RWPE2 (cell line): ENCODE results near the gene HLA-DQB1.
"Not testable (repeated sequence)": the region's sequence is repeated elsewhere in the genome, so short reads cannot be mapped to it uniquely, and the experiment has no call there.

Source experiments
- ATAC-seq: fragments of 200-7000 bp; cut with Tn5 transposase; 3 replicates; pipeline ENCODE4 v1.9.1; 2021; ENCODE audit warnings: low read depth
- DNase-seq: peaks from one replicate; pipeline ENCODE4 v3.0.0-alpha.2; 2020; ENCODE audit warnings: low spot score
- H3K27ac ChIP-seq: fragments of 450-650 bp; 2 replicates; pipeline ENCODE4 v1.5.1; 2017; ENCODE audit warnings: mild to moderate bottlenecking; ENCODE audit not compliant: poor library complexity, severe bottlenecking
- H3K27me3 ChIP-seq: fragments of 250-450 bp; sonication (Bioruptor Pico); 2 replicates; pipeline ENCODE4 v1.5.1; 2021; ENCODE audit warnings: mild to moderate bottlenecking, moderate library complexity; ENCODE audit not compliant: insufficient read depth, poor library complexity, severe bottlenecking
- H3K36me3 ChIP-seq: fragments of 250-450 bp; sonication (Bioruptor Pico); 2 replicates; pipeline ENCODE4 v1.5.1; 2020; ENCODE audit warnings: low read depth, mild to moderate bottlenecking, moderate library complexity
- H3K4me1 ChIP-seq: fragments of 250-450 bp; sonication (Bioruptor Pico); 2 replicates; pipeline ENCODE4 v1.5.1; 2021; ENCODE audit warnings: mild to moderate bottlenecking, moderate library complexity; ENCODE audit not compliant: insufficient read depth, poor library complexity, severe bottlenecking
- H3K4me3 ChIP-seq: fragments of 250-450 bp; sonication (Bioruptor Pico); 2 replicates; pipeline ENCODE4 v1.5.1; 2021; ENCODE audit warnings: mild to moderate bottlenecking, moderate library complexity; ENCODE audit not compliant: severe bottlenecking
- H3K9me3 ChIP-seq: fragments of 250-450 bp; sonication (Bioruptor Pico); 2 replicates; pipeline ENCODE4 v1.5.1; 2021; ENCODE audit warnings: mild to moderate bottlenecking, moderate library complexity; ENCODE audit not compliant: severe bottlenecking
- CTCF ChIP-seq: fragments of 450-650 bp; IDR thresholded peaks from one replicate; pipeline ENCODE4 v1.5.1; 2017; ENCODE audit warnings: mild to moderate bottlenecking, moderate library complexity; ENCODE audit not compliant: poor library complexity, severe bottlenecking

HLA-DQB1 gene

GRCh38 chr6:32655203-32655710 is 11.2 kb downstream of the HLA-DQB1 start:
- no peak for DNase-seq
- Histone ChIP-seq H3K27ac (no peak overlapping the region), H3K4me1 (no peaks in the 10 kb centered on the region), H3K4me3 (no peak overlapping the region), H3K36me3 (no peaks in the 10 kb centered on the region), H3K9me3 (no peaks in the 10 kb centered on the region), H3K27me3 (no peaks in the 10 kb centered on the region)
- no peak for TF ChIP-seq CTCF
- no peak for ATAC-seq

GRCh38 chr6:32645047-32645703 is 21.3 kb downstream of the HLA-DQB1 start:
- no peaks in the 10 kb centered on the region for H3K9me3 ChIP-seq
- H3K27me3 ChIP-seq = no peaks in the 10 kb centered on the region
- no peaks in the 10 kb centered on the region for H3K4me1 ChIP-seq
- ATAC-seq (no peak), DNase-seq (no peak)
- TF ChIP-seq CTCF = no peak
- no peaks in the 10 kb centered on the region for H3K36me3 ChIP-seq
- no peak overlapping the region for H3K4me3 ChIP-seq
- no peak overlapping the region for H3K27ac ChIP-seq

DNA sequence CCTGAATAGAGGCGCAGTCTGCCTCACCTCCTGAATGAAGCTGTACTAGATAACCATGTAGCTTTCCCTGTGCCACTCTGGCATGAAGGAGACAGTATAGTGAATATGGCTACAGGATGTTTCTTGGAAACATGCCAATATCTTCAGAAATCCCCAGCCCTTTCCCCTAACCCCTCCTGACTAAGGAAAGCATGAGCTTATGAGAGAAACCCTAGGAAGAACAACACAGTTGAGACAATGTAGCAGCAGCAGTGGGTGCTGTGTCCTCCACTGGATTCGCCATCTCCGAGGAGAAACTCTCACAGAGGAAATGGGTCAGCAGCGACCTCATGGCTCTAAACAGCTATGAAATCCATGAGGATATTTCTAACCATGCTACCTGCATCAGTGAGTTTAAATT is 22.6 kb downstream of the HLA-DQB1 start:
- DNase-seq (no peak), ATAC-seq (no peak)
- Histone ChIP-seq H3K9me3 (no peaks in the 10 kb centered on the region), H3K27ac (no peak overlapping the region), H3K36me3 (no peaks in the 10 kb centered on the region), H3K4me1 (no peaks in the 10 kb centered on the region), H3K27me3 (no peaks in the 10 kb centered on the region), H3K4me3 (no peak overlapping the region)
- no peak for TF ChIP-seq CTCF

- no peak overlapping the region for H3K4me3 ChIP-seq
- no peaks in the 10 kb centered on the region for H3K36me3 ChIP-seq
- H3K4me1 ChIP-seq = no peaks in the 10 kb centered on the region
- H3K9me3 ChIP-seq = no peaks in the 10 kb centered on the region
- H3K27me3 ChIP-seq = no peaks in the 10 kb centered on the region
- no peak overlapping the region for H3K27ac ChIP-seq
- ATAC-seq (no peak), DNase-seq (no peak)
- no peak for TF ChIP-seq CTCF
These were observed 23.7 kb downstream of the HLA-DQB1 start for GRCh38 chr6:32642720-32643106.

GRCh38 chr6:32641785-32642719 is 24.4 kb downstream of the HLA-DQB1 start:
- not testable (repeated sequence) for DNase-seq, H3K4me3 ChIP-seq, H3K9me3 ChIP-seq, H3K27ac ChIP-seq, H3K4me1 ChIP-seq, H3K27me3 ChIP-seq, H3K36me3 ChIP-seq, ATAC-seq
